ENCODE measurements around the gene CAPN10.
A peak's percentile ranks its signal among the peaks of the same experiment; 100 is the strongest.

The CAPN10 gene

GRCh38 chr2:240601061-240601830, 14.7 kb downstream of the CAPN10 start:
- no peak overlapping the region for H3K27ac ChIP-seq
- no peak for TF ChIP-seq CTCF (conservative IDR thresholded peaks at IDR 0.05)

GRCh38 chr2:240601831-240602160, 15.3 kb downstream of the CAPN10 start:
- no peak for TF ChIP-seq CTCF (conservative IDR thresholded peaks at IDR 0.05)
- H3K27ac ChIP-seq = no peak overlapping the region

- H3K27ac ChIP-seq = no peak overlapping the region
- no peak for TF ChIP-seq CTCF (conservative IDR thresholded peaks at IDR 0.05)
Measured at GRCh38 chr2:240602266-240603050, 15.9 kb downstream of the CAPN10 start.

GRCh38 chr2:240603081-240603835, 16.7 kb downstream of the CAPN10 start:
- TF ChIP-seq CTCF (conservative IDR thresholded peaks at IDR 0.05) = no peak
- no peak overlapping the region for H3K27ac ChIP-seq

- no peak for TF ChIP-seq CTCF (conservative IDR thresholded peaks at IDR 0.05)
- H3K27ac ChIP-seq = no peak overlapping the region; the same call in 1 of the 2 replicates
Measured at GRCh38 chr2:240603846-240604245, 17.3 kb downstream of the CAPN10 start.

- peak; percentile 46 for TF ChIP-seq CTCF (conservative IDR thresholded peaks at IDR 0.05)
- no peak overlapping the region; the same call in 1 of the 2 replicates for H3K27ac ChIP-seq
Measured at GRCh38 chr2:240604291-240604938, 17.9 kb downstream of the CAPN10 start.
